GM18867 (cell line): ENCODE measurements around the gene DPCD.

Experiments used
- ATAC-seq: cut with Tn5 transposase; IDR thresholded peaks from one replicate; pipeline ENCODE4 v1.9.1; 2021; ENCODE audit warnings: mild to moderate bottlenecking, moderate library complexity; ENCODE audit not compliant: unreplicated experiment

DPCD gene

DNA sequence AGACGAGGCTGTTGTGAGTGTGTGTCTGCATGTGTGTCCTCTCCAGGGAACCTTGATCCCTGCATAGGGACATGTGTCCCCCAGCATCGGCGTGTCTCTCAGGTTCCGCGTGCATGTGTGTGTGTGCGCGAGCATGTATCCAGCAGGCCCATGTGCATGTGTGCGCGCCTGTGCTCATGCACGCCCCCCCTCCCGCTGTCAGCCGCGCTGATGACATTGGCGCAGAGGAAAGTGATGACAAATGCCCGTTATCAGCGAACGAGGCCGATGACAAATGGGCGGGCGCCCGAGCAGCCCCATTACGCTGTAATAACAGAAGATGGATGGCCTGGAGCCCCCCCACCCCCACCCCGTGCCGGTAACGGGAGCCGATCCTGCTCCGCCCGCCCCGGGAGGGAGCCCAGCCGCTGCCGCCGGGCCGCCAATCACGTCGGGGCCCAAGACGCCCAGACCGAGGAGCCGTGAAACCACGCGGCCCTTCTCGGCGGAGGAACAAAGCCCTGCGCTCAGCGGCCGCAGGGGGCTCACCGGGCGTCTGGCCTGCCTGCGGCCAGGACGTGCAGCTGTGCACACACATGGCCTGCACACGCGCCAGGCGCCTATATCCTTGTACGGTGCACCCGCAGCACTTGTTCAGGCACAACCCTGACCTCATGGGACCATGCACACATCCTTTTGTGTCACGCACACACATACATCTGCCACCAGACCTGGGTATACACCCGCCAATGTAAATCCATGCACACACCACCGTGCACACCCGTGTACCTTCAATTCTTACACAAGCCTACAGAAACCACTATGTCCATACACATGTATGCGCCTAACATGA lies 21.6 kb upstream of the DPCD start:
- ATAC-seq = no peak

DNA sequence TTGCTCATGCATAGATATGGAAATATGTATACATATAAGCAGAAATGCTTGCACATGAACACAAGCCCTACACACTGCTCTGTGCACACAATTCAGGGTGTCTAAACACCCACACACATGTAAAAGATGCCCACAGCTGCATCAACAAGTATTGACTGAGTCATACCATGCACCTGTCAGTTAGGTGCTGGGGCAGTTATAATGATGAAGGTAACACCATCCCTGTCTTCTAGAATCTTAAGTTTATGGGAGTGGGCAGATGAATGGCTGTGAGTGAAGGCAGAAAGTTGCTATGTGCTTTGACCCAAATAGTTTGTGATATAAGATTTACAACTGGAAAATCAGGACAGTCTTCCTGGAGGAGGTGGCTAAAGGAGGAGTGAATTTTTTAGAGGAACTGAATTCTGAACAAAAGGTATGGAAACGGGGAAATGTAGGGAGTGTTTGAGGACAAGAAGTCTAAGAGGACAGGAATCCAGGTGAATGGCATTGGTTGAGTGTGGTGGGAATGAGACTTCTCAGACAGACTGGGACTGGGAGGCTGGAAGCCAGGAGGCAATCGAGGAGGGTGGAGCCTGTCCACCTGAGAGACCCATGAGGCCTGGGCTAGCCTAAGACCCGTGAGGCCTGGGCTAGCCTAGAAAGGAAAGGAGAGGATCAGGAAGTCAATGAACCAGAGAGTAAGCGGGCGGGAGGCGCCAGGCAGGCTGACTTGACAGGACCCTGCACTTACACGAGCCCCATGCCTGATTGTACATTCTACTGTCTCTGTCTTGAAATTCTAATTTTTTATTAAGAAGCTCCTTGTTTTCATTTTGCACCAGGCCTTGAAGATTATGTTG lies 20.7 kb upstream of the DPCD start:
- no peak for ATAC-seq

DNA sequence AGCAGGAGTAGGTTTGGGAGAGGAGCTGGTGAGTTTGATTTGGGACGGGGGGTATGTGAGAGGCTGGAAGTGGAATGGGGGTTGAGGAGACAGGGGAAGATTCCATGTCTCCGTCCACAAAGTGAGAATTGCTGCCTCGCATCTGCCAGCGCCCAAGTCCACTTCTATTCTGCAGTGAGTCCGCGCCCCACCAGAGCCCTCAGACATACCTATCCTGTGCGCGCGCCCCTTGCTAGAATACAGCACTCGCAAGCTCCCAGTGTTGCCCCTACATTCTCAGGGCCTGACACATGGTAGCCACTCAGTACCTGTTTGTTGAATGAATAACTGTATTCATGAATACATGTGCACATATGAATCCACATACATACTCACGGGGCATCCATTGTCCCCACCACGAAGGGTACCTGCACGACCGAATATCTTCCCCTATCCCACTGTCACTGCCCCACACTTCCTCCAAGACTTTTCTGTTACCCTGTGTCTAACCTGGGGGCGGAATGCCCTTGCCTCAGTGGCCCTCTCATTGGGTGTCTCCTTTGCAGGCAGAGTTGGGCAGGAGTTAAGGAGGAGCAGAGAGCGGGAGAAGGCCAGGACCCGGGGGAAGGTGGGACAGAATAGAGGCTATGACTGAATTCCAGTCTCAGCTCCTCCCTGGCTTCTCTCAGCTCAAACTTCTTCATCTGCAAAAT lies 19.9 kb upstream of the DPCD start:
- no peak for ATAC-seq

DNA sequence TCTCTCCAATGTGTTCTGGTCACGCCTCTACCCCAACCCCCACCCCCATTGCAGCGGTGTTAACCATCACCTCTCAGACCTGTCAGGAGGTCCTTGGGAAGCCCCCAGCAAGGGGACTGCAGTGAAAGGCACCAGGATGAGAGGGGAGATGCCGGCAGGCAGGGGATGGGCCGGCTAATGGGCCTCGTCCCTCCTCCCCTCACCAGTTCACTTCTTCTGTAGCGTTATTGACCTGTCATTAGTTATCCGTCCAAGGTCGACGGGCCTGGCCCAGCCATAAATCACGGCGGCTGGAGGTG lies 18.8 kb upstream of the DPCD start:
- no peak for ATAC-seq

DNA sequence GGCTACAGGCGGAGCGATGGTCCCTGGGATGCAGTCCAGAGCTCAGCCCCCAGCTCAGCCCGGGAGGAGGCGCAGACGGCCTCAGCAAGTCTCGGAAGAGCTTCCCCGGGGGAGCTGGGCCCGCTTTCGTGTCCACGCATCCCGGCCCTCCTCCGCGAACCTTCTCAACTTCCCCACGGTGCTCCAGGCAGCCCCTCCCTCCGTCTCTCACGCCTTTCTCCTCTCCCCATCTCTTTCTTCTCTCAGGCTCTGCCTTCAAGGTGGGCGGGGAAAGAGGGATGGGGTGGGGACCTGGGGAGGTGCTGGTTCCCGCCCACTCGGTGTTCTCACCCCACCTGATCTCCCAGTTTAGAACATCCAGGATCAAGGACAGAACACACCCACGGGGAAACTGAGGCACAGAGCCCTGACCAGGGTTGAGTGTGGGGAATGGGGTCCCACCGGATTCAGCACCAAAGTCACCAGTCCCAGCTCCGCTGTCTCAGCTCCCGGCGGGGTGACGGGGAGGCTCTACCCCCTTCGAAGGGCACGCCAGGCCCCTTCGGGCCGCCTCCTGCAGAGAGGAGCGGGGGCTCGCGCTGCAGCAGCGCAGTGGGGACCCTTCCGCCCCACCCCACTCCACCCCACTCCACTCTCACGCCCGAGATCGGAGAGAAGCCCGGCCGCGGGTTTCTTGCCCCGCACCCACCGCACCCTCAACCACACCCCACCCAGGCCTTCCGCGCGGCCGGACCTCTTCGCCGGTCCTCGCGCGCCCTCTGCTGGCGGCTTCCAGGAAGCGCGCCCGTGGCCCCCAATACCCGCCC lies 18.3 kb upstream of the DPCD start:
- peak; percentile 73 for ATAC-seq

DNA sequence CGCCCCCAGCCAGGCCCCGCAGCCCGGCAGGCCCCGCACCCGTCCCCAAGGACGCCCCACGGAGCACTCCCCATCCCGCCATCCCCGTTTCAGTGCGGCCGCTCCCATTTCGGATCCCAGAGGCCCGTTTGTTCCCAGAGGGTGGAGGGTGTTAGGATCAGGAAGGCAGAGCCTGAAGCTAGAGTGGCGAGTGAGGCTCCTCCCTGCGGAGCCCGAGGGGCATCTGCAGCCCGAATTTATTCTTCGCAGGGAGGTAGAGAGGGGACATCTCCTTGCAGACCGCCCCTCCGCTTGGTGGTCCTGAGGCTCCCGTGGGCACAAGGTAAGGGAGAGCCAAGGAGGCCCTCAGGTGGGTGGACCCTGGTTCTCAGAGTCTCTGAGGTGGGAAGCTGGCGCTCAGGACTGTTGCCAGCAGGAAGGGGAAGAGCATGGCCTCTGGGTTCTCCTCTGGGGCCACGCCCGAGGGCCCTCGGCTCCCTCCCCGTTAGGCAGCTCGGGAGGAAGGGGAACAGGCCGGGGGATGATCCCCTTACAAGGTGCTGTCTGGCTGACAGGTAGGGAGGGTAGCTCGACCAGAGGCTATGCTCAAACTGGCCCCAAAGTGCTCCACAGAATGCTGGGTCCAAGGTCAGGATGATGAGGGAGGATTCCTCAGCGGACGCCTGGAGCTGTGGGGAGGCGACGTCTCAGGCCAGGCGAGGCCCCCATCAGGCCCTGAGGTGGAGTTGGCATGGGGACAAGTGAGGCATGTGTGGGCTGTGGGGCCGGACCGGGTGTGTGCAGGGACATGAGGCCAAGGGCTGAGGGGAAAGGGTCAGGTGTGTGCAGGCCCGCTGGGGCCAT lies 17.5 kb upstream of the DPCD start:
- peak; percentile 15 for ATAC-seq

- ATAC-seq = no peak
Observed at GRCh38 chr10:101571271-101571925, 16.7 kb upstream of the DPCD start.

DNA sequence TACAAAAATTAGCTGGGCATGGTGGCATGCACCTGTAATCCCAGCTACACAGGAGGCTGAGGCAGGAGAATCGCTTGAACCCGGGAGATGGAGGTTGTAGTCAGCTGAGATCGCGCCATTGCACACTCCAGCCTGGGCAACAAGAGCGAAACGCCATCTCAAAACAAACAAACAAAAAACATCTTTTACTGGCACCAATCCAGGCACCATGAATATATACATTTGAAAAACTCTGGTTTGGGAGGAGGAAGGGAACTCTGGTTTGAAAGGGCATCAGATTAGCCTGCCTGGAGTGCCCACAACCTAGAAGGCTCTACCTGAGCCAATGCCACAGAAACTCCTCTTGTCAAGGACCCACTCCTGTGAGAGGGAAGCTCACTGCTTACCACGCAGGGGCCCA lies 16.0 kb upstream of the DPCD start:
- no peak for ATAC-seq

GRCh38 chr10:101572785-101573184 lies 15.3 kb upstream of the DPCD start:
- no peak for ATAC-seq

GRCh38 chr10:101573885-101574753 lies 14.0 kb upstream of the DPCD start:
- no peak for ATAC-seq

DNA sequence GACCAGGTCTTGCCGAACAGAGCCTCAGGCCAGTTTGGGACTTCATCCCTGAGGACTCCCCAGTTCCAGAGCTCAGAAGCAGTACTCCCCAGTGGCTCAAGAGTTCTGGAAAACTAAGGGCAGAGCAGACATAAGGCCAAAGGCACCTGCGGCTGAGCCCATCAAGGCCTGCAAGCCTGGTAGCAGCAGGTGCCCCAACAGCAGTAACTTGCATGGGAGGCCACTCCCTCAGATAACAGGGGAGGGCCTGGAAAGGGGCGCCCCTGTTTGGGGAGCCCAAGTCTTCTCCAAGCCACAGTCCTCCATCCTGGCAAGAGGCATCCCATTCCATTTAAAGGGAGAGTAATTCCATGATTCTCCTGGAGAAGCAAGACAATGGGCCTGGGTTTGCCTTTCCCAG lies 13.0 kb upstream of the DPCD start:
- no peak for ATAC-seq

- ATAC-seq = no peak
Observed at GRCh38 chr10:101575580-101576210, 12.4 kb upstream of the DPCD start.

- ATAC-seq = no peak
Observed at GRCh38 chr10:101576211-101576863, 11.8 kb upstream of the DPCD start.

GRCh38 chr10:101577121-101577871 lies 10.8 kb upstream of the DPCD start:
- no peak for ATAC-seq

- no peak for ATAC-seq
Observed at GRCh38 chr10:101578192-101578591, 9.9 kb upstream of the DPCD start.

GRCh38 chr10:101578803-101579515 lies 9.2 kb upstream of the DPCD start:
- no peak for ATAC-seq
